WTC11 (cell line): ENCODE measurements around the gene TRAP1.

Experiments
- ETV6 ChIP-seq: sonication (generic); formaldehyde crosslinking; IDR thresholded peaks from 2 replicates; pipeline ENCODE4 v1.8.1; 2022; ENCODE audit warnings: mild to moderate bottlenecking, missing genetic modification reagents
- GTF2I ChIP-seq: fragments of 250-450 bp; sonication (Bioruptor Pico); conservative IDR thresholded peaks from 2 replicates; pipeline ENCODE4 v1.4.0; 2021; ENCODE audit warnings: mild to moderate bottlenecking
- MAX ChIP-seq: sonication (generic); formaldehyde crosslinking; IDR thresholded peaks from 2 replicates; pipeline ENCODE4 v1.8.0; 2022; ENCODE audit warnings: mild to moderate bottlenecking, missing genetic modification reagents
- NFE2L1 ChIP-seq: sonication (generic); formaldehyde crosslinking; IDR thresholded peaks from 2 replicates; pipeline ENCODE4 v1.8.1; 2023; ENCODE audit warnings: missing genetic modification reagents
- ZNF423 ChIP-seq: fragments of 250-450 bp; sonication (Bioruptor Pico); IDR thresholded peaks from 2 replicates; pipeline ENCODE4 v2.1.2; 2022; ENCODE audit warnings: mild to moderate bottlenecking, moderate library complexity
- TF ChIP-seq, protein P1 (sequence below): fragments of 200-600 bp; IDR thresholded peaks from 2 replicates; pipeline ENCODE4 v1.8.0; 2022; ENCODE audit warnings: antibody characterized with exemption
- TF ChIP-seq, protein P2 (sequence below): sonication (generic); formaldehyde crosslinking; IDR thresholded peaks from 2 replicates; pipeline ENCODE4 v1.8.1; 2023; ENCODE audit warnings: mild to moderate bottlenecking, missing genetic modification reagents

- TF ChIP-seq, protein P1, sequence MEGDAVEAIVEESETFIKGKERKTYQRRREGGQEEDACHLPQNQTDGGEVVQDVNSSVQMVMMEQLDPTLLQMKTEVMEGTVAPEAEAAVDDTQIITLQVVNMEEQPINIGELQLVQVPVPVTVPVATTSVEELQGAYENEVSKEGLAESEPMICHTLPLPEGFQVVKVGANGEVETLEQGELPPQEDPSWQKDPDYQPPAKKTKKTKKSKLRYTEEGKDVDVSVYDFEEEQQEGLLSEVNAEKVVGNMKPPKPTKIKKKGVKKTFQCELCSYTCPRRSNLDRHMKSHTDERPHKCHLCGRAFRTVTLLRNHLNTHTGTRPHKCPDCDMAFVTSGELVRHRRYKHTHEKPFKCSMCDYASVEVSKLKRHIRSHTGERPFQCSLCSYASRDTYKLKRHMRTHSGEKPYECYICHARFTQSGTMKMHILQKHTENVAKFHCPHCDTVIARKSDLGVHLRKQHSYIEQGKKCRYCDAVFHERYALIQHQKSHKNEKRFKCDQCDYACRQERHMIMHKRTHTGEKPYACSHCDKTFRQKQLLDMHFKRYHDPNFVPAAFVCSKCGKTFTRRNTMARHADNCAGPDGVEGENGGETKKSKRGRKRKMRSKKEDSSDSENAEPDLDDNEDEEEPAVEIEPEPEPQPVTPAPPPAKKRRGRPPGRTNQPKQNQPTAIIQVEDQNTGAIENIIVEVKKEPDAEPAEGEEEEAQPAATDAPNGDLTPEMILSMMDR: no peak
- no peak for TF ChIP-seq GTF2I
- TF ChIP-seq NFE2L1: no peak
- TF ChIP-seq ZNF423 (CRISPR knock-in tag): no peak
- TF ChIP-seq ETV6 (CRISPR knock-in tag): no peak
- no peak for TF ChIP-seq MAX (CRISPR knock-in tag)
- TF ChIP-seq, protein P2, sequence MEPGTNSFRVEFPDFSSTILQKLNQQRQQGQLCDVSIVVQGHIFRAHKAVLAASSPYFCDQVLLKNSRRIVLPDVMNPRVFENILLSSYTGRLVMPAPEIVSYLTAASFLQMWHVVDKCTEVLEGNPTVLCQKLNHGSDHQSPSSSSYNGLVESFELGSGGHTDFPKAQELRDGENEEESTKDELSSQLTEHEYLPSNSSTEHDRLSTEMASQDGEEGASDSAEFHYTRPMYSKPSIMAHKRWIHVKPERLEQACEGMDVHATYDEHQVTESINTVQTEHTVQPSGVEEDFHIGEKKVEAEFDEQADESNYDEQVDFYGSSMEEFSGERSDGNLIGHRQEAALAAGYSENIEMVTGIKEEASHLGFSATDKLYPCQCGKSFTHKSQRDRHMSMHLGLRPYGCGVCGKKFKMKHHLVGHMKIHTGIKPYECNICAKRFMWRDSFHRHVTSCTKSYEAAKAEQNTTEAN (CRISPR knock-in tag): no peak
These were observed 31.0 kb upstream of the TRAP1 start for GRCh38 chr16:3748307-3748706.
